Liver (tissue), 9 donors: ENCODE results near the gene COBL. TPM values are rescaled to one million over a fixed set of nuclear protein-coding genes. Genes with fewer than 3 reads are reported as not detected.

ENCODE experiments used
- DNase-seq: peaks from one replicate; pipeline ENCODE4 v3.0.0-alpha.2; 2017; ENCODE audit warnings: low spot score
- H3K27ac ChIP-seq, 2 donors: one replicate each; pipeline ENCODE4 v1.7.0; 2013; ENCODE audit warnings: inconsistent platforms in 2 of 2, low read length in 2 of 2, control low read depth in 1 of 2, low read depth in 1 of 2, mild to moderate bottlenecking in 1 of 2
- H3K27me3 ChIP-seq, 4 donors: one replicate each; pipeline versions ENCODE4 v1.6.1 to v1.7.0; 2013; ENCODE audit warnings: low read length in 3 of 4, inconsistent platforms in 1 of 4, mild to moderate bottlenecking in 1 of 4, moderate library complexity in 1 of 4; ENCODE audit not compliant: control insufficient read depth in 4 of 4, insufficient read depth in 4 of 4
- H3K36me3 ChIP-seq, 4 donors: one replicate each; pipeline versions ENCODE4 v1.6.1 to v1.7.0; 2013; ENCODE audit warnings: low read length in 3 of 4, mild to moderate bottlenecking in 3 of 4, low read depth in 1 of 4, moderate library complexity in 1 of 4; ENCODE audit not compliant: control insufficient read depth in 4 of 4, insufficient read depth in 3 of 4
- H3K4me1 ChIP-seq, 4 donors: one replicate each; pipeline versions ENCODE4 v1.6.1 to v1.7.0; 2013; ENCODE audit warnings: low read length in 3 of 4, mild to moderate bottlenecking in 3 of 4, moderate library complexity in 1 of 4; ENCODE audit not compliant: control insufficient read depth in 4 of 4, insufficient read depth in 4 of 4
- H3K4me3 ChIP-seq, 3 donors: one replicate each; pipeline versions ENCODE4 v1.6.1 to v1.7.0; 2013; ENCODE audit warnings: low read length in 3 of 3, control low read depth in 1 of 3, low read depth in 1 of 3, mild to moderate bottlenecking in 1 of 3
- H3K9ac ChIP-seq, 2 donors: one replicate each; pipeline ENCODE4 v1.7.0; 2013; ENCODE audit warnings: low read length in 2 of 2, mild to moderate bottlenecking in 2 of 2, moderate library complexity in 2 of 2, control low read depth in 1 of 2, low read depth in 1 of 2
- H3K9me3 ChIP-seq, 4 donors: one replicate each; pipeline versions ENCODE4 v1.6.1 to v1.7.0; 2013; ENCODE audit warnings: low read length in 3 of 4; ENCODE audit not compliant: control insufficient read depth in 4 of 4
- EGR1 ChIP-seq, 2 donors: IDR thresholded peaks; 2 replicates each; pipeline ENCODE4 v1.6.1; 2016 to 2018; ENCODE audit warnings: antibody characterized with exemption in 2 of 2, low read depth in 2 of 2
- FOXA1 ChIP-seq: IDR thresholded peaks from 2 replicates; pipeline ENCODE4 v1.6.1; 2016; ENCODE audit warnings: antibody characterized with exemption
- FOXA2 ChIP-seq: IDR thresholded peaks from 2 replicates; pipeline ENCODE4 v1.6.1; 2016; ENCODE audit warnings: antibody characterized with exemption
- GABPA ChIP-seq, 2 donors: IDR thresholded peaks in 1 of 2; conservative IDR thresholded peaks in 1 of 2; 2 replicates each; pipeline ENCODE4 v1.6.1; 2016; ENCODE audit warnings: antibody characterized with exemption in 2 of 2, mild to moderate bottlenecking in 1 of 2, moderate library complexity in 1 of 2
- HNF4A ChIP-seq, 2 donors: conservative IDR thresholded peaks; 2 replicates each; pipeline ENCODE4 v1.6.1; 2016; ENCODE audit warnings: antibody characterized with exemption in 2 of 2, mild to moderate bottlenecking in 2 of 2
- HNF4G ChIP-seq: IDR thresholded peaks from 2 replicates; pipeline ENCODE4 v1.6.1; 2016; ENCODE audit warnings: antibody characterized with exemption
- JUND ChIP-seq, 2 donors: IDR thresholded peaks; 2 replicates each; pipeline ENCODE4 v1.6.1; 2016; ENCODE audit warnings: antibody characterized with exemption in 2 of 2
- NR2F2 ChIP-seq: IDR thresholded peaks from 2 replicates; pipeline ENCODE4 v1.6.1; 2016; ENCODE audit warnings: antibody characterized with exemption
- RAD21 ChIP-seq, 2 donors: IDR thresholded peaks; 2 replicates each; pipeline ENCODE4 v1.6.1; 2016; ENCODE audit warnings: antibody characterized with exemption in 2 of 2, mild to moderate bottlenecking in 2 of 2
- RXRA ChIP-seq, 2 donors: IDR thresholded peaks; 2 replicates each; pipeline ENCODE4 v1.6.1; 2017 to 2018; ENCODE audit warnings: antibody characterized with exemption in 2 of 2, mild to moderate bottlenecking in 1 of 2
- SP1 ChIP-seq: IDR thresholded peaks from 2 replicates; pipeline ENCODE4 v1.6.1; 2018; ENCODE audit warnings: antibody characterized with exemption, mild to moderate bottlenecking
- TAF1 ChIP-seq: conservative IDR thresholded peaks from 2 replicates; pipeline ENCODE4 v1.6.1; 2016; ENCODE audit warnings: antibody characterized with exemption, mild to moderate bottlenecking
- YY1 ChIP-seq: IDR thresholded peaks from 2 replicates; pipeline ENCODE4 v1.6.1; 2016; ENCODE audit warnings: antibody characterized with exemption, mild to moderate bottlenecking
- WGBS: extraction: QIAGEN DNeasy Blood & Tissue Kit; methylation state at CpG from one replicate; pipeline ENCODE4 v1.1.7; 2013; 5-methylcytosine and 5-hydroxymethylcytosine counted together
- polyA plus RNA-seq, 2 donors: library from polyadenylated mRNA; stranded (reverse) in 1 of 2; unstranded in 1 of 2; fragments of 200-250 nt in 1 of 2; fragments of >200 nt in 1 of 2; fragmentation: Nextera tagmentation in 1 of 2; extraction: Ambion mirVana in 1 of 2; gene quantifications; one replicate each; pipeline versions ENCODE4 v1.2.1 to v1.2.3, GENCODE V29; 2013 to 2015
- total RNA-seq, 2 donors: library from RNA; depleted of rRNA; stranded (reverse); fragments of >200 nt; gene quantifications; one replicate each; pipeline ENCODE4 v1.2.3, GENCODE V29; 2014
- TF ChIP-seq, protein P1 (sequence below): IDR thresholded peaks from 2 replicates; pipeline ENCODE4 v1.6.1; 2016; ENCODE audit warnings: antibody characterized with exemption, mild to moderate bottlenecking
- TF ChIP-seq, protein P2 (sequence below): fragments of 150-350 bp; IDR thresholded peaks from 2 replicates; pipeline ENCODE4 v1.5.1; 2017; ENCODE audit warnings: improper control_type of control experiment, low read depth, low read length; ENCODE audit not compliant: missing input control
- TF ChIP-seq, protein P3 (sequence below): IDR thresholded peaks from 2 replicates; pipeline ENCODE4 v1.6.1; 2016; ENCODE audit warnings: antibody characterized with exemption
- TF ChIP-seq, protein P4 (sequence below): IDR thresholded peaks from 2 replicates; pipeline ENCODE4 v1.6.1; 2016; ENCODE audit warnings: antibody characterized with exemption
- TF ChIP-seq, protein P5 (sequence below): IDR thresholded peaks from 2 replicates; pipeline ENCODE4 v1.6.1; 2016; ENCODE audit warnings: antibody characterized with exemption
- donor health status: healthy.
- donor health status: healthy.
- donor health status: healthy.
- donor health status: healthy.
- donor health status: healthy.

Gene COBL
- total and polyA plus RNA-seq, 4 donors = 5.8 to 18.7 (median 10.7) TPM

DNA sequence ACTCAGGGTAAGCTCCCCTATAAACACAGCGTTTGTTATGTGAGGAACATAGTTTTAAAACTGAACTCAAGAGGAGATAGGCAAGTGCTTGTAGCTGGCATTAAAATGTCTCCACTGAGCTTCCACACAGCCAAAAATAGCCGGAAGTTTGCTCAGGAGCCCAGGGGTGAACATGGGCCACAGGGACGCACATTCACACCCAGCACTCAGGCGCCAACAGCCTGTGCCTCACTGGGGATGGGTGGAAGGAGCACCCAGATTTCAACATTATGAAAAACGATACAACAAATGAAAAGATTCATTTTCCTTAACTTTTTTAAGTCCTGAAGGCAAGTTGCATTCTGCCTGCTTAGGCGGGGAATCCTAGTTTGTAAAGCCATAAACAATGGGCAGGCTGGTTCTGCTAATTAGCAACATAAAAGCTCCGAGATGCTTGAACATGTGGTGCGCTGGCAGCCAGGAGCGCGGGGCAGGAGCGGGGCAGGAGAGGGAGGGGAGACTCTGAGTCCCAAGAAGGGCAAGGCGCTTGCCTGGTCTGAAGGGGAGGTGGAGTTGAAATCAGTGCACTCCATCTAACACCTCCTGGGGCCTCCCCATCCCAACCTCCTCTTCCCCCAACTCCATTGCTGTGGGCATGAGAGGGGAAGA is 235.9 kb downstream of the COBL start:
- Histone ChIP-seq H3K27ac (no peak overlapping the region), H3K27me3 (no peaks in the 10 kb centered on the region), H3K4me3 (no peak overlapping the region), H3K9ac (no peak overlapping the region), H3K4me1 (no peaks in the 10 kb centered on the region), H3K9me3 (no peaks in the 10 kb centered on the region), H3K36me3 (peaks cover 0 to 18% (median 8%) of the 10 kb centered on the region in 4 donors)
- 87% methylated on average over 12 of the region's 12 CpGs for WGBS
- no peak for DNase-seq
- TF ChIP-seq SP1 = no peak
- no peak for TF ChIP-seq FOXA2
- TF ChIP-seq, protein P1, sequence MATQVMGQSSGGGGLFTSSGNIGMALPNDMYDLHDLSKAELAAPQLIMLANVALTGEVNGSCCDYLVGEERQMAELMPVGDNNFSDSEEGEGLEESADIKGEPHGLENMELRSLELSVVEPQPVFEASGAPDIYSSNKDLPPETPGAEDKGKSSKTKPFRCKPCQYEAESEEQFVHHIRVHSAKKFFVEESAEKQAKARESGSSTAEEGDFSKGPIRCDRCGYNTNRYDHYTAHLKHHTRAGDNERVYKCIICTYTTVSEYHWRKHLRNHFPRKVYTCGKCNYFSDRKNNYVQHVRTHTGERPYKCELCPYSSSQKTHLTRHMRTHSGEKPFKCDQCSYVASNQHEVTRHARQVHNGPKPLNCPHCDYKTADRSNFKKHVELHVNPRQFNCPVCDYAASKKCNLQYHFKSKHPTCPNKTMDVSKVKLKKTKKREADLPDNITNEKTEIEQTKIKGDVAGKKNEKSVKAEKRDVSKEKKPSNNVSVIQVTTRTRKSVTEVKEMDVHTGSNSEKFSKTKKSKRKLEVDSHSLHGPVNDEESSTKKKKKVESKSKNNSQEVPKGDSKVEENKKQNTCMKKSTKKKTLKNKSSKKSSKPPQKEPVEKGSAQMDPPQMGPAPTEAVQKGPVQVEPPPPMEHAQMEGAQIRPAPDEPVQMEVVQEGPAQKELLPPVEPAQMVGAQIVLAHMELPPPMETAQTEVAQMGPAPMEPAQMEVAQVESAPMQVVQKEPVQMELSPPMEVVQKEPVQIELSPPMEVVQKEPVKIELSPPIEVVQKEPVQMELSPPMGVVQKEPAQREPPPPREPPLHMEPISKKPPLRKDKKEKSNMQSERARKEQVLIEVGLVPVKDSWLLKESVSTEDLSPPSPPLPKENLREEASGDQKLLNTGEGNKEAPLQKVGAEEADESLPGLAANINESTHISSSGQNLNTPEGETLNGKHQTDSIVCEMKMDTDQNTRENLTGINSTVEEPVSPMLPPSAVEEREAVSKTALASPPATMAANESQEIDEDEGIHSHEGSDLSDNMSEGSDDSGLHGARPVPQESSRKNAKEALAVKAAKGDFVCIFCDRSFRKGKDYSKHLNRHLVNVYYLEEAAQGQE = no peak
- TF ChIP-seq, protein P2, sequence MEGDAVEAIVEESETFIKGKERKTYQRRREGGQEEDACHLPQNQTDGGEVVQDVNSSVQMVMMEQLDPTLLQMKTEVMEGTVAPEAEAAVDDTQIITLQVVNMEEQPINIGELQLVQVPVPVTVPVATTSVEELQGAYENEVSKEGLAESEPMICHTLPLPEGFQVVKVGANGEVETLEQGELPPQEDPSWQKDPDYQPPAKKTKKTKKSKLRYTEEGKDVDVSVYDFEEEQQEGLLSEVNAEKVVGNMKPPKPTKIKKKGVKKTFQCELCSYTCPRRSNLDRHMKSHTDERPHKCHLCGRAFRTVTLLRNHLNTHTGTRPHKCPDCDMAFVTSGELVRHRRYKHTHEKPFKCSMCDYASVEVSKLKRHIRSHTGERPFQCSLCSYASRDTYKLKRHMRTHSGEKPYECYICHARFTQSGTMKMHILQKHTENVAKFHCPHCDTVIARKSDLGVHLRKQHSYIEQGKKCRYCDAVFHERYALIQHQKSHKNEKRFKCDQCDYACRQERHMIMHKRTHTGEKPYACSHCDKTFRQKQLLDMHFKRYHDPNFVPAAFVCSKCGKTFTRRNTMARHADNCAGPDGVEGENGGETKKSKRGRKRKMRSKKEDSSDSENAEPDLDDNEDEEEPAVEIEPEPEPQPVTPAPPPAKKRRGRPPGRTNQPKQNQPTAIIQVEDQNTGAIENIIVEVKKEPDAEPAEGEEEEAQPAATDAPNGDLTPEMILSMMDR = no peak
- TF ChIP-seq TAF1 = no peak

DNA sequence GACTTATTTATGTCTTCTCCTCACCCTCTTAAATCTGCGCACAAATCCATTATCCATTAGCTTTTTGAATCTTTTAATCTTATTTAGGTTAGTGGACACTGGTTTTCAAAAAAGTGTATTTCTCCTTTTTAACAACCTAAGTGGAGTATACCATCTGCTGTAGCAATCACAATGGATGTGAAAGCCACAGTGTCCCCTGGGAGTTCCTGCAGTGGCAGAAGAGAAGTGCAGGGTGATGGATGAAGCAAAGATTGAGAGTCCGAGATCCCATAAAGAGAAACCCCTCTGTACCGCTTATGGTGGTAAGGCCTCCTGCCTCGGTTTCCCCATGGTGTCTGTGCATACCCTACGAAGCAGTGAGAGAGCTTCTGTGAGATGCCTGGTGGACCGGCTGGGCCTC is 236.4 kb downstream of the COBL start:
- no peaks in the 10 kb centered on the region for H3K9me3 ChIP-seq

More for the DNA sequence above, 236.4 kb downstream of the COBL start:
- DNase-seq = no peak
- no peaks in the 10 kb centered on the region for H3K4me1 ChIP-seq
- no peak overlapping the region for H3K9ac ChIP-seq
- no peak overlapping the region for H3K27ac ChIP-seq
- 97% methylated on average over 6 of the region's 6 CpGs for WGBS
- peaks cover 0 to 18% (median 8%) of the 10 kb centered on the region in 4 donors for H3K36me3 ChIP-seq
- H3K4me3 ChIP-seq = no peak overlapping the region
- H3K27me3 ChIP-seq = no peaks in the 10 kb centered on the region
- no peak for TF ChIP-seq JUND (IDR thresholded peaks at IDR 0.05)
- no peak for TF ChIP-seq RXRA (IDR thresholded peaks at IDR 0.05)
- TF ChIP-seq HNF4G = no peak
- no peak for TF ChIP-seq YY1
- TF ChIP-seq EGR1 (IDR thresholded peaks at IDR 0.05; ENCODE audit: low read depth in 2 of 2) = no peak
- TF ChIP-seq HNF4A (conservative IDR thresholded peaks at IDR 0.05) = no peak
- TF ChIP-seq, protein P1 = no peak
- no peak for TF ChIP-seq SP1
- TF ChIP-seq, protein P2 = no peak
- no peak for TF ChIP-seq NR2F2
- TF ChIP-seq FOXA2 = no peak
- no peak for TF ChIP-seq FOXA1
- no peak for TF ChIP-seq GABPA (IDR thresholded peaks at IDR 0.05 in 1 of 2, conservative IDR thresholded peaks at IDR 0.05 in 1 of 2)
- TF ChIP-seq TAF1 = no peak
- TF ChIP-seq, protein P3, sequence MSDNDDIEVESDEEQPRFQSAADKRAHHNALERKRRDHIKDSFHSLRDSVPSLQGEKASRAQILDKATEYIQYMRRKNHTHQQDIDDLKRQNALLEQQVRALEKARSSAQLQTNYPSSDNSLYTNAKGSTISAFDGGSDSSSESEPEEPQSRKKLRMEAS = no peak
- TF ChIP-seq, protein P4, sequence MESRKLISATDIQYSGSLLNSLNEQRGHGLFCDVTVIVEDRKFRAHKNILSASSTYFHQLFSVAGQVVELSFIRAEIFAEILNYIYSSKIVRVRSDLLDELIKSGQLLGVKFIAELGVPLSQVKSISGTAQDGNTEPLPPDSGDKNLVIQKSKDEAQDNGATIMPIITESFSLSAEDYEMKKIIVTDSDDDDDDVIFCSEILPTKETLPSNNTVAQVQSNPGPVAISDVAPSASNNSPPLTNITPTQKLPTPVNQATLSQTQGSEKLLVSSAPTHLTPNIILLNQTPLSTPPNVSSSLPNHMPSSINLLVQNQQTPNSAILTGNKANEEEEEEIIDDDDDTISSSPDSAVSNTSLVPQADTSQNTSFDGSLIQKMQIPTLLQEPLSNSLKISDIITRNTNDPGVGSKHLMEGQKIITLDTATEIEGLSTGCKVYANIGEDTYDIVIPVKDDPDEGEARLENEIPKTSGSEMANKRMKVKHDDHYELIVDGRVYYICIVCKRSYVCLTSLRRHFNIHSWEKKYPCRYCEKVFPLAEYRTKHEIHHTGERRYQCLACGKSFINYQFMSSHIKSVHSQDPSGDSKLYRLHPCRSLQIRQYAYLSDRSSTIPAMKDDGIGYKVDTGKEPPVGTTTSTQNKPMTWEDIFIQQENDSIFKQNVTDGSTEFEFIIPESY = no peak
- TF ChIP-seq RAD21 (IDR thresholded peaks at IDR 0.05) = no peak
- TF ChIP-seq, protein P5, sequence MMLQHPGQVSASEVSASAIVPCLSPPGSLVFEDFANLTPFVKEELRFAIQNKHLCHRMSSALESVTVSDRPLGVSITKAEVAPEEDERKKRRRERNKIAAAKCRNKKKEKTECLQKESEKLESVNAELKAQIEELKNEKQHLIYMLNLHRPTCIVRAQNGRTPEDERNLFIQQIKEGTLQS = no peak
